H1 (cell line): Measurements from ENCODE around the gene RRM2. TPM values are rescaled to one million over a fixed set of nuclear protein-coding genes. Genes with fewer than 3 reads are reported as not detected.

Experiments
- CTCF ChIA-PET: fragments of 300-600 bp; sonication (Branson Sonifier 250); formaldehyde crosslinking; loops from one replicate; lab custom pipeline; 2021; ENCODE audit not compliant: partially characterized antibody; lab: Charles Lee
- POLR2A ChIA-PET: fragments of 300-600 bp; sonication (Branson Sonifier 250); formaldehyde crosslinking; loops from one replicate; lab custom pipeline; 2021; ENCODE audit warnings: inconsistent platforms; ENCODE audit not compliant: partially characterized antibody; lab: Charles Lee
- DNase-seq, 2 experiments: peaks; one replicate each; pipeline versions ENCODE4 v3.0.0 to v3.0.0-alpha.2; 2010 to 2022; ENCODE audit warnings: low spot score in 2 of 2, low read depth in 1 of 2, mixed read lengths in 1 of 2
- FAIRE-seq: peaks from 2 replicates; lab custom pipeline; 2011; peaks lifted over from hg19 to GRCh38; lab: Jason Lieb, UNC
- H2AFZ ChIP-seq: 2 replicates; pipeline ENCODE4 v1.8.1; 2012; ENCODE audit warnings: low read length, inconsistent platforms
- H2AK5ac ChIP-seq: 2 replicates; pipeline ENCODE4 v1.6.1; 2013; ENCODE audit warnings: low read depth, low read length
- H2BK120ac ChIP-seq: replicated peaks from 2 replicates; pipeline ENCODE3; 2013; ENCODE audit warnings: low read depth, low read length, inconsistent platforms
- H2BK12ac ChIP-seq: 2 replicates; pipeline ENCODE4 v1.6.1; 2013; ENCODE audit warnings: low read depth, low read length
- H2BK15ac ChIP-seq: 2 replicates; pipeline ENCODE4 v1.6.1; 2013; ENCODE audit warnings: low read length
- H2BK20ac ChIP-seq: 2 replicates; pipeline ENCODE4 v1.6.1; 2013; ENCODE audit warnings: low read length
- H2BK5ac ChIP-seq: 2 replicates; pipeline ENCODE4 v1.6.1; 2013; ENCODE audit warnings: low read depth, low read length
- H3K14ac ChIP-seq: 2 replicates; pipeline ENCODE4 v1.6.1; 2013; ENCODE audit warnings: inconsistent platforms; ENCODE audit not compliant: insufficient read length
- H3K18ac ChIP-seq: 2 replicates; pipeline ENCODE4 v1.6.1; 2013; ENCODE audit warnings: low read length; ENCODE audit errors: extremely low read depth
- H3K23ac ChIP-seq: 2 replicates; pipeline ENCODE4 v1.6.1; 2013; ENCODE audit warnings: inconsistent platforms; ENCODE audit not compliant: insufficient read length
- H3K23me2 ChIP-seq: 2 replicates; pipeline ENCODE4 v1.6.1; 2013; ENCODE audit warnings: low read depth, low read length
- H3K27ac ChIP-seq: 2 replicates; pipeline ENCODE4 v1.6.1; 2011; ENCODE audit warnings: low read depth, low read length, inconsistent platforms
- H3K27me3 ChIP-seq, 4 experiments: replicated peaks in 1 of 4; 1 replicate in 1 of 4; 2 replicates in 3 of 4; pipeline versions ENCODE4 v1.6.1 to v1.8.1; 2011 to 2013; ENCODE audit warnings: low read length in 3 of 4, mild to moderate bottlenecking in 3 of 4, inconsistent platforms in 2 of 4, mixed read lengths in 2 of 4, moderate library complexity in 1 of 4; ENCODE audit not compliant: control insufficient read depth in 3 of 4, insufficient read depth in 3 of 4; ENCODE audit errors: extremely low read depth in 1 of 4
- H3K36me3 ChIP-seq, 4 experiments: 2 replicates each; pipeline versions ENCODE4 v1.6.1 to v1.8.1; 2011 to 2013; ENCODE audit warnings: mild to moderate bottlenecking in 4 of 4, low read length in 3 of 4, moderate library complexity in 2 of 4, control low read depth in 1 of 4, inconsistent platforms in 1 of 4; ENCODE audit not compliant: insufficient read depth in 4 of 4, control insufficient read depth in 2 of 4
- H3K4ac ChIP-seq: replicated peaks from 2 replicates; pipeline ENCODE3; 2013; ENCODE audit warnings: low read length, low read depth, mixed read lengths, inconsistent platforms; ENCODE audit not compliant: insufficient read length
- H3K4me1 ChIP-seq, 4 experiments: replicated peaks in 1 of 4; 1 replicate in 1 of 4; 2 replicates in 3 of 4; pipeline versions ENCODE4 v1.6.1 to v1.8.1; 2011 to 2013; ENCODE audit warnings: low read length in 3 of 4, inconsistent platforms in 2 of 4, mixed read lengths in 1 of 4; ENCODE audit not compliant: insufficient read depth in 4 of 4, control insufficient read depth in 3 of 4
- H3K4me2 ChIP-seq, 2 experiments: 2 replicates each; pipeline versions ENCODE4 v1.6.1 to v1.8.1; 2011 to 2013; ENCODE audit warnings: low read depth in 2 of 2, low read length in 2 of 2, control low read depth in 1 of 2, inconsistent platforms in 1 of 2, mild to moderate bottlenecking in 1 of 2; ENCODE audit not compliant: insufficient read depth in 1 of 2
- H3K4me3 ChIP-seq, 4 experiments: fragments of 200-600, 300-600 bp in 1 of 4; sonication (generic), shearing (Covaris generic), sonication (Bioruptor Twin) in 1 of 4; 2 replicates each; pipeline versions ENCODE4 v1.5.1 to v1.8.1; 2011 to 2016; ENCODE audit warnings: low read length in 4 of 4, low read depth in 3 of 4, control low read depth in 2 of 4, inconsistent platforms in 2 of 4, mild to moderate bottlenecking in 2 of 4, mixed read lengths in 1 of 4, moderate library complexity in 1 of 4; ENCODE audit not compliant: insufficient read depth in 2 of 4; ENCODE audit errors: extremely low read depth in 1 of 4
- H3K56ac ChIP-seq: replicated peaks from 2 replicates; pipeline ENCODE3; 2013; ENCODE audit warnings: low read depth, mild to moderate bottlenecking, mixed read lengths, low read length, inconsistent platforms; ENCODE audit not compliant: insufficient read length
- H3K79me1 ChIP-seq: 2 replicates; pipeline ENCODE4 v1.6.1; 2013; ENCODE audit warnings: low read depth, low read length, control low read depth
- H3K79me2 ChIP-seq, 2 experiments: 2 replicates each; pipeline versions ENCODE4 v1.6.1 to v1.8.1; 2012 to 2013; ENCODE audit warnings: low read length in 2 of 2, mild to moderate bottlenecking in 2 of 2, inconsistent platforms in 1 of 2; ENCODE audit not compliant: insufficient read depth in 2 of 2, control insufficient read depth in 1 of 2
- H3K9ac ChIP-seq, 4 experiments: replicated peaks in 1 of 4; 1 replicate in 1 of 4; 2 replicates in 3 of 4; pipeline versions ENCODE4 v1.6.1 to v1.8.1; 2011 to 2013; ENCODE audit warnings: low read depth in 3 of 4, low read length in 3 of 4, control low read depth in 2 of 4, mild to moderate bottlenecking in 2 of 4, moderate library complexity in 2 of 4, inconsistent platforms in 1 of 4; ENCODE audit errors: extremely low read depth in 1 of 4
- H3K9me3 ChIP-seq, 2 experiments: 2 replicates each; pipeline versions ENCODE4 v1.6.1 to v1.8.1; 2012 to 2013; ENCODE audit warnings: mild to moderate bottlenecking in 2 of 2, moderate library complexity in 2 of 2, control low read depth in 1 of 2, inconsistent platforms in 1 of 2, low read depth in 1 of 2, low read length in 1 of 2, mixed read lengths in 1 of 2; ENCODE audit not compliant: insufficient read depth in 2 of 2
- H4K20me1 ChIP-seq, 2 experiments: replicated peaks in 1 of 2; 2 replicates each; pipeline versions ENCODE3 to v1.8.1; 2011 to 2013; ENCODE audit warnings: inconsistent platforms in 2 of 2, low read length in 2 of 2, mild to moderate bottlenecking in 1 of 2; ENCODE audit not compliant: insufficient read depth in 2 of 2, control insufficient read depth in 1 of 2
- H4K5ac ChIP-seq: 2 replicates; pipeline ENCODE4 v1.6.1; 2013; ENCODE audit warnings: low read length, low read depth, mixed read lengths, inconsistent platforms; ENCODE audit not compliant: insufficient read length
- H4K8ac ChIP-seq: 2 replicates; pipeline ENCODE4 v1.8.0; 2013; ENCODE audit warnings: mild to moderate bottlenecking, moderate library complexity, low read length, inconsistent platforms; ENCODE audit not compliant: insufficient read depth; ENCODE audit errors: extremely low read depth
- H4K91ac ChIP-seq: replicated peaks from 2 replicates; pipeline ENCODE3; 2013; ENCODE audit warnings: low read length, mixed read lengths, inconsistent platforms; ENCODE audit not compliant: insufficient read length
- ATF3 ChIP-seq: IDR thresholded peaks from 2 replicates; pipeline ENCODE4 v1.6.1; 2011; ENCODE audit warnings: low read depth, mild to moderate bottlenecking, low read length; ENCODE audit not compliant: insufficient read depth
- BRCA1 ChIP-seq: IDR thresholded peaks from 2 replicates; pipeline ENCODE4 v1.6.1; 2012; ENCODE audit warnings: low read depth, low read length, improper control_type of control experiment
- CBX8 ChIP-seq: fragments of 300-800, 300-1000 bp; sonication (generic); IDR thresholded peaks from 2 replicates; pipeline ENCODE4 v1.7.1; 2016; ENCODE audit warnings: low read depth, low read length, borderline replicate concordance
- CHD1 ChIP-seq: IDR thresholded peaks from 2 replicates; pipeline ENCODE4 v1.6.1; 2012; ENCODE audit warnings: low read depth, low read length, improper control_type of control experiment
- CREB1 ChIP-seq: IDR thresholded peaks from 2 replicates; pipeline ENCODE4 v1.6.1; 2012; ENCODE audit warnings: inconsistent platforms
- HDAC6 ChIP-seq: IDR thresholded peaks from one replicate; pipeline ENCODE4 v1.7.1; 2012; ENCODE audit warnings: low read depth, mild to moderate bottlenecking, inconsistent platforms, low read length, moderate library complexity
- NRF1 ChIP-seq: IDR thresholded peaks from 2 replicates; pipeline ENCODE4 v1.6.1; 2011; ENCODE audit warnings: mild to moderate bottlenecking, low read depth, low read length, improper control_type of control experiment
- POLR2AphosphoS5 ChIP-seq: IDR thresholded peaks from 2 replicates; pipeline ENCODE4 v1.6.1; 2011; ENCODE audit warnings: low read depth, low read length
- RFX5 ChIP-seq: IDR thresholded peaks from 2 replicates; pipeline ENCODE4 v1.6.1; 2011; ENCODE audit warnings: low read depth, low read length, improper control_type of control experiment, borderline replicate concordance
- RNF2 ChIP-seq: fragments of 200-900, 300-1000 bp; sonication (generic); IDR thresholded peaks from 2 replicates; pipeline ENCODE4 v1.7.1; 2016; ENCODE audit warnings: borderline replicate concordance, low read depth, mild to moderate bottlenecking, antibody characterized with exemption, low read length; ENCODE audit not compliant: poor library complexity, severe bottlenecking; ENCODE audit errors: missing control alignments
- SAP30 ChIP-seq: fragments of 300-600 bp; sonication (generic); IDR thresholded peaks from 2 replicates; pipeline ENCODE4 v1.7.1; 2012; ENCODE audit warnings: low read length, moderate library complexity, mild to moderate bottlenecking, inconsistent platforms; ENCODE audit not compliant: insufficient read depth, insufficient replicate concordance
- SP1 ChIP-seq: IDR thresholded peaks from 2 replicates; pipeline ENCODE4 v1.6.1; 2011; ENCODE audit warnings: low read depth, low read length
- SRF ChIP-seq: IDR thresholded peaks from 2 replicates; pipeline ENCODE4 v1.6.1; 2011; ENCODE audit warnings: mild to moderate bottlenecking, low read depth, low read length, moderate library complexity
- TAF7 ChIP-seq: optimal IDR thresholded peaks from 2 replicates; pipeline ENCODE3; 2011; ENCODE audit warnings: low read depth, mild to moderate bottlenecking, inconsistent platforms, low read length, moderate library complexity, borderline replicate concordance
- WGBS, 2 experiments: shearing (Covaris generic) in 1 of 2; methylation state at CpG; one replicate each; pipeline versions ENCODE4 v1.1.6 to v1.1.7; 2013 to 2015; ENCODE audit warnings: low lambda C conversion rate in 2 of 2, mixed read lengths in 2 of 2, inconsistent platforms in 1 of 2, low coverage in 1 of 2, missing lambda C conversion rate in 1 of 2; ENCODE audit not compliant: insufficient replicate concordance in 2 of 2, insufficient coverage in 1 of 2, insufficient read length in 1 of 2; ENCODE audit errors: extremely low coverage in 1 of 2, missing lambda C conversion rate in 1 of 2; 5-methylcytosine and 5-hydroxymethylcytosine counted together
- polyA plus RNA-seq, 7 experiments: library from polyadenylated mRNA; depleted of rRNA in 3 of 7; stranded (reverse) in 5 of 7; unstranded in 2 of 7; fragments of >200 nt in 5 of 7; fragments of 200-250 nt in 2 of 7; gene quantifications; 1 replicate in 5 of 7; 2 replicates in 1 of 7; 4 replicates in 1 of 7; pipeline versions ENCODE4 v1.2.1 to v1.2.3, GENCODE V29; 2011 to 2013; ENCODE audit warnings: missing spikeins in 2 of 7, mixed read lengths in 2 of 7
- total RNA-seq: library from RNA; stranded (reverse); fragmentation: NEBNext Ultra II Directional; extraction: Animal tissue kit (Norgen Biotek cat#: 25700); gene quantifications from 2 replicates; pipeline ENCODE4 v1.2.1, GENCODE V29; 2021

The RRM2 gene
- total and polyA plus RNA-seq, 2 of the 8 experiments (the other 6 are each of a cell fraction or from before 2014, with no cell fraction given), result 37.7 to 215 TPM

GRCh38 chr2:10180229-10180628 lies 57.7 kb downstream of the RRM2 start:
- no peak for FAIRE-seq
- H3K27ac ChIP-seq, result no peak overlapping the region
- 94% methylated on average over 7 of the region's 7 CpGs; no CpG with 5 or more reads in 1 of the 2 experiments for WGBS, 2 experiments
- TF ChIP-seq HDAC6 (no peak), BRCA1 (no peak), CREB1 (no peak), ATF3 (no peak), RFX5 (no peak), POLR2AphosphoS5 (no peak), CHD1 (no peak), SRF (no peak), TAF7 (no peak), SAP30 (no peak), SP1 (no peak), NRF1 (no peak), RNF2 (no peak), CBX8 (no peak)

More at GRCh38 chr2:10180229-10180628, 57.7 kb downstream of the RRM2 start:
- H2BK12ac ChIP-seq, result no peak overlapping the region
- H3K56ac ChIP-seq, result no peak overlapping the region
- H4K20me1 ChIP-seq, result peaks cover 0 to 2% of the 10 kb centered on the region in 2 experiments
- H3K4me3 ChIP-seq, result no peak overlapping the region
- H3K14ac ChIP-seq, result no peak overlapping the region
- no peak overlapping the region for H2BK5ac ChIP-seq
- H2BK120ac ChIP-seq, result no peak overlapping the region
- no peak overlapping the region for H3K4ac ChIP-seq
- H3K23me2 ChIP-seq, result no peaks in the 10 kb centered on the region
- no peaks in the 10 kb centered on the region for H3K36me3 ChIP-seq
- DNase-seq, result no peak
- no peaks in the 10 kb centered on the region for H3K27me3 ChIP-seq
- H2BK20ac ChIP-seq, result no peak overlapping the region
- H2AFZ ChIP-seq, result no peak overlapping the region
- no peak overlapping the region for H3K4me2 ChIP-seq
- H4K8ac ChIP-seq, result no peak overlapping the region
- H2BK15ac ChIP-seq, result no peak overlapping the region
- no peaks in the 10 kb centered on the region for H3K79me2 ChIP-seq
- no peak overlapping the region for H3K23ac ChIP-seq
- H4K5ac ChIP-seq, result no peak overlapping the region
- no peak overlapping the region for H3K18ac ChIP-seq
- H3K79me1 ChIP-seq, result no peaks in the 10 kb centered on the region
- ChIA-PET CTCF (interaction anchor here (0.7 to 1.7 kb wide), 6 partner anchors 8 to 255 kb away, joined by 3 to 9 read pairs (median 4); no protein-coding TSS in a partner anchor), POLR2A (interaction anchor here (1.5 kb wide), 1 partner anchor 10 kb away, joined by 7 read pairs; no protein-coding TSS in a partner anchor)
- H4K91ac ChIP-seq, result no peak overlapping the region
- no peaks in the 10 kb centered on the region for H3K9me3 ChIP-seq
- H3K9ac ChIP-seq, result no peak overlapping the region
- no peaks in the 10 kb centered on the region for H3K4me1 ChIP-seq
- no peak overlapping the region for H2AK5ac ChIP-seq
